BE2C (cell line): ENCODE measurements around the gene AUTS2.
"Not testable (repeated sequence)": the region's sequence is repeated elsewhere in the genome, so short reads cannot be mapped to it uniquely, and the experiment has no call there.

ENCODE experiments used
- DNase-seq: peaks from one replicate; pipeline ENCODE4 v3.0.0-alpha.2; 2020
- H3K27me3 ChIP-seq: fragments of 250-450 bp; sonication (Bioruptor Pico); 2 replicates; pipeline ENCODE4 v1.5.1; 2020; ENCODE audit warnings: mild to moderate bottlenecking
- H3K36me3 ChIP-seq: fragments of 250-450 bp; sonication (Bioruptor Pico); 2 replicates; pipeline ENCODE4 v1.5.1; 2020; ENCODE audit warnings: mild to moderate bottlenecking
- H3K4me1 ChIP-seq: fragments of 250-450 bp; sonication (Bioruptor Pico); 2 replicates; pipeline ENCODE4 v1.5.1; 2020
- H3K4me3 ChIP-seq: 2 replicates; pipeline ENCODE4 v1.5.1; 2011; ENCODE audit warnings: low read depth, low read length
- H3K9me3 ChIP-seq: fragments of 250-450 bp; sonication (Bioruptor Pico); 2 replicates; pipeline ENCODE4 v1.5.1; 2020
- TF ChIP-seq, protein P1 (sequence below): IDR thresholded peaks from 2 replicates; pipeline ENCODE4 v1.5.1; 2012; ENCODE audit warnings: mild to moderate bottlenecking, low read depth, low read length

Gene AUTS2

DNA sequence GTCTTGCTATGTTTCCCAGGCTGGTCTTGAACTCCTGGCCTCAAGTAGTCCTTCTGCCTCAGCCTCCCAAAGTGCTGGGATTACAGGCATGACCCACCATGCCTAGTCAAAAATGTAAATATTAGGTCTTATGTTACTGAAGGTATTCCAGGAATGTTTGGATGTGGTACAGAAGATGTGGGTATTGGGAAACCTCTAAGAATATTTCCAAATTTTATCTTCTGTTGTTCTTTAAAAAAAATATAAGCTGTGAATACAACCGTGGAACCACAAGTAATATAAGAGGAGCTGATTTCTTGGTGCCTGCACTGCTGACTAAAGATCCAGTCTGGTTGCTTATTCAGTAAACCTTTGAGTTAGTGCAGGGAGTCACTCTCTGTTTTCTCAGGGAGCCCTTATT lies 178.3 kb downstream of the AUTS2 start:
- Histone ChIP-seq H3K9me3 (no peaks in the 10 kb centered on the region), H3K4me3 (no peak overlapping the region), H3K4me1 (peaks cover 43% of the 10 kb centered on the region), H3K27me3 (no peaks in the 10 kb centered on the region), H3K36me3 (no peaks in the 10 kb centered on the region)
- TF ChIP-seq, protein P1, sequence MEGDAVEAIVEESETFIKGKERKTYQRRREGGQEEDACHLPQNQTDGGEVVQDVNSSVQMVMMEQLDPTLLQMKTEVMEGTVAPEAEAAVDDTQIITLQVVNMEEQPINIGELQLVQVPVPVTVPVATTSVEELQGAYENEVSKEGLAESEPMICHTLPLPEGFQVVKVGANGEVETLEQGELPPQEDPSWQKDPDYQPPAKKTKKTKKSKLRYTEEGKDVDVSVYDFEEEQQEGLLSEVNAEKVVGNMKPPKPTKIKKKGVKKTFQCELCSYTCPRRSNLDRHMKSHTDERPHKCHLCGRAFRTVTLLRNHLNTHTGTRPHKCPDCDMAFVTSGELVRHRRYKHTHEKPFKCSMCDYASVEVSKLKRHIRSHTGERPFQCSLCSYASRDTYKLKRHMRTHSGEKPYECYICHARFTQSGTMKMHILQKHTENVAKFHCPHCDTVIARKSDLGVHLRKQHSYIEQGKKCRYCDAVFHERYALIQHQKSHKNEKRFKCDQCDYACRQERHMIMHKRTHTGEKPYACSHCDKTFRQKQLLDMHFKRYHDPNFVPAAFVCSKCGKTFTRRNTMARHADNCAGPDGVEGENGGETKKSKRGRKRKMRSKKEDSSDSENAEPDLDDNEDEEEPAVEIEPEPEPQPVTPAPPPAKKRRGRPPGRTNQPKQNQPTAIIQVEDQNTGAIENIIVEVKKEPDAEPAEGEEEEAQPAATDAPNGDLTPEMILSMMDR = no peak
- no peak for DNase-seq

DNA sequence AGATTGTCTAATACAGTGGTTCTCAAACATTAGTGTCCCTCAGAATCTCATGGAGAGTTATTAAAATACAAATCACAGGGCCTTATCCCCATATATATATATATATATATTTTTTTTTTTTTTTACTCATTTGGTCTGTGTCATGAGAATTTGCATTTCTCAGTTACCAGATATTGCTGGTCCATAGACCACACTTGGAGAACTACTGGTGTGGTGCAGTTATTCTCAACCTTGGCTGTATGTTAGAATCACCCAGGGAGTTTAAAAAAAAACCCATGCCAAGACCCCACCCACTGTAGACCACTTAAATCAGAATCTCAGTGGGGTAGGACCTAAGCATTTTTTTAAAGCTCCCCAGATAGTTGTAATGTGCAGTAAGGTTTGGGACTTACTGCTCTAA lies 179.9 kb downstream of the AUTS2 start:
- H3K36me3 ChIP-seq = no peaks in the 10 kb centered on the region
- TF ChIP-seq, protein P1 = no peak
- H3K4me3 ChIP-seq = no peak overlapping the region
- H3K9me3 ChIP-seq = no peaks in the 10 kb centered on the region
- no peak for DNase-seq
- H3K4me1 ChIP-seq = peaks cover 44% of the 10 kb centered on the region
- H3K27me3 ChIP-seq = no peaks in the 10 kb centered on the region

DNA sequence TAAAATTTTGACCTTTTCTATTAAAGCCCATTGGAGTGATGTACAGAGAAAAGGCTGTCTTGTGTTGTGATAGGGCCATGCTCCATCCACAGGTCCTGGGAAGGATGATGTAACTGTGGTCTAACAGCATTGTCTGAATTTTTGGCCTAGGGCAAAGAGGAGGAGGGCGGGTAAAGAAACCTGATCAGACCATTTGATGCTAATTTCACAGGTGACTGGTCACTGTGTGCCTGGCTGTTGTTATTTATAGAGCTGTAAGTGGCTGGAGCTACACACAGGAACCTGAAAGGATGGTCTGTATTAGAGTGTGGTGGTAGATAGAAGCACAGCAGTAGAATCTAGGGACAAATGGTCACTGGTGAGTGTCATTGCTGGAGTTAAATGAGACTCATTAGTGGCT lies 182.1 kb downstream of the AUTS2 start:
- Histone ChIP-seq H3K4me3 (peak overlapping the region; percentile 7; the same call in 1 of the 2 replicates), H3K4me1 (peaks cover 27% of the 10 kb centered on the region), H3K9me3 (no peaks in the 10 kb centered on the region), H3K36me3 (no peaks in the 10 kb centered on the region), H3K27me3 (no peaks in the 10 kb centered on the region)
- peak; percentile 71 for DNase-seq
- TF ChIP-seq, protein P1 = no peak

DNA sequence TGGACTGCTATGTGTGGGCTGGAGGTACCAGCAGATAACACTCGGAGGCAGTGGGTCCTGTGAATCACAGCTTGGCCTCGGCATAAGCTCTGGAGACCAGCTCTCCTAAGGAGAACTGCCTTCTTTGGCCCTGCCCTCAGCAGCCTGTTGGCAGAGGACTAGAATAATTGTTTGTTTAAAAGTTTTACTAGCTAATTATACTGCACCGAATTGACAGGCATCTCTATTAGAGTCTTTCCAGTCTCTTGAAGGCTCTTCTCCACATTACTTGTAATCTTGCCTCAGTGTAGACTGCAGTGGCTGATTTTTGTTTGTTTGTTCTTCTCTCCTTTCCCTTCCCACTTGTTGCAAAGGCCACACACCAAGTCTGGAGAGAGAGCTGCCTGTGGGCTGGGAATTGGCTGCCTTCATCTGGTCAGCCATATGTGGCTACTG lies 183.2 kb downstream of the AUTS2 start:
- peak overlapping the region; percentile 7; the same call in 1 of the 2 replicates for H3K4me3 ChIP-seq
- TF ChIP-seq, protein P1 = 0 out of 2 replicates have a peak, but pooled peaks have one; percentile 1
- peak; percentile 33 for DNase-seq
- H3K36me3 ChIP-seq = no peaks in the 10 kb centered on the region
- H3K4me1 ChIP-seq = peaks cover 19% of the 10 kb centered on the region
- no peaks in the 10 kb centered on the region for H3K27me3 ChIP-seq
- no peaks in the 10 kb centered on the region for H3K9me3 ChIP-seq

DNA sequence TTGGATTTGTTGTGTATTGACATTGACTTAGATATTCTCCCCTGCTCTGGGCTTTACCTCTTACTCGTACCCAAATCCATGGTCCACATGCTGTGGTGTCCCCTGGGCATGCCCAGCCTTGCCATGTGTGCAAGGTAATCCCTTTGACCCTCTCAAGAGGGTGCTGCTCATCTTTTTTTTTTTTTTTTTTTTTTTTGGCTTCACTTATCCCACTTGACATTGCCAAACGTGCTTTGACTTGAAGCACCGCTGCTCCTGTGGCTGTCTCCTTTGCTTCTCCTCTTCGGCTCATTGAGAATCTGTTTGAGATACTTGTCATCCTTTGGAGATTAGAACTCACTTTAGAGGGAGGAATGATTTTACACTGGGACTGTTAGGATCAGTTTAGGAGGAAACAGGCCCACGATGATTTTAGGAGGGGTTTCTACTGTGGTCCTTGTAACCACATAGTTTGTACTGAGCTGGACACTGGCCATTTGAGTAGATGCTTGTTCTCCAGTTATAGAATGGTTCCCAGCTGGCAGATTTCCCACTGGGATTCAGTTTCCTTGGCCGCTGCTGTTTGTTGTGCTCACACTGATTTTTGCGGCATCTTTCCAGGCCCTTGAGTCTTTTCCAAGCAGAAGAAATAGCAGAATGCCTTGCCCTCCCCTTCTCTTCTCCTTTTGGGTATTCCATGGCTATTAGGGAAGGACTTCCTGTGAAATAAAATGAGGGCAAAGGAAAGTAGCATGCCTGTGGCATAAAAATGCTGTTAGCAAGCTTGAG lies 184.8 kb downstream of the AUTS2 start:
- Histone ChIP-seq H3K27me3 (no peaks in the 10 kb centered on the region), H3K4me3 (no peak overlapping the region), H3K9me3 (no peaks in the 10 kb centered on the region), H3K4me1 (peaks cover 21% of the 10 kb centered on the region), H3K36me3 (no peaks in the 10 kb centered on the region)
- TF ChIP-seq, protein P1 = no peak
- DNase-seq = no peak

DNA sequence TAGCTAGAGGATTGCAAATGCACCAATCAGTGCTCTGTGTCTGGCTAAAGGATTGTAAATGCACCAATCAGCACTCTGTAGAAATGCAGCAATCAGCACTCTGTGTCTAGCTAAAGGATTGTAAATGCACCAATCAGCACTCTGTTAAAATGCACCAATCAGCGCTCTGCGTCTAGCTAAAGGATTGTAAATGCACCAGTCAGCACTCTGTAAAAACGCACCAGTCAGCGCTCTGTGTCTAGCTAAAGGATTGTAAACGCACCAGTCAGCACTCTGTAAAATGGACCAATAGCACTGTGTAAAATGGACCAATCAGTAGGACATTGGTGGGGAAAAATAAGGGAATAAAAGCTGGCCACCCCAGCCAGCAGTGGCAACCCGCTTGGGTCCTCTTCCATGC lies 187.9 kb downstream of the AUTS2 start:
- peaks cover 16% of the 10 kb centered on the region for H3K4me1 ChIP-seq

More for the DNA sequence above, 187.9 kb downstream of the AUTS2 start:
- H3K4me3 ChIP-seq, H3K36me3 ChIP-seq, H3K9me3 ChIP-seq, H3K27me3 ChIP-seq, DNase-seq: not testable (repeated sequence)
